Activated CD4-positive, alpha-beta T cell treated with anti-CD3 and anti-CD28 coated beads for 4 hours (primary cell): ENCODE results near the gene IREB2.
A peak's percentile ranks its signal among the peaks of the same experiment; 100 is the strongest.
"Not testable (repeated sequence)": the region's sequence is repeated elsewhere in the genome, so short reads cannot be mapped to it uniquely, and the experiment has no call there.

Experiments
- DNase-seq, 2 donors: peaks; one replicate each; pipeline ENCODE4 v3.0.0-alpha.2; 2020

The IREB2 gene

GRCh38 chr15:78492872-78493271 is 54.9 kb downstream of the IREB2 start:
- DNase-seq, result no peak

GRCh38 chr15:78501857-78502256 is 63.8 kb downstream of the IREB2 start:
- DNase-seq, result no peak

DNA sequence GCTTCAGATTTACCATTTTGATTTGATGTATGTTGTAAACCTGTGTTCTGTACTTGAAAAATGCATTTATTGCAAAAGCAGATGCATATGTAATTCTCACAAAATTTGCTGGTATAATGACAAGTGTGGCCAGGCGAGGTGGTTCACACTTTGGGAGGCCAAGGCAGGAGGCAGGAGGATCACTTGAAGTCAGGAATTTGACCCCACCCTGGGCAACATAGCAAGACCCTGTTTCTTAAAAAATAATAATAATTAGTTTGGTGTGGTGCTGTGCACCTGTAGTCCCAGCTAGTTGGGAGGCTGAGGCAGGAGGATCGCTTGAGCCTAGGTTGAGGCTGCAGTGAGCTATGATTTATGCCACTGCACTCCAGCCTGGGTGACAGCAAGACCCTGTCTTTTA is 64.6 kb downstream of the IREB2 start:
- no peak for DNase-seq

- DNase-seq, result peak; percentile 62 to 72
Measured at GRCh38 chr15:78506971-78507830, 69.2 kb downstream of the IREB2 start, which contains the start of gene HYKK. Gene HYKK, plus strand, starts transcription at chr15:78507577. Its CDS starts 5,512 bp downstream, at chr15:78513089.

GRCh38 chr15:78507831-78508160 is 69.8 kb downstream of the IREB2 start:
- peak in 1 of 2 donors; percentile 5 for DNase-seq

- DNase-seq, result no peak
Measured at GRCh38 chr15:78508272-78508671, 70.3 kb downstream of the IREB2 start.

GRCh38 chr15:78509726-78510312 is 71.8 kb downstream of the IREB2 start:
- DNase-seq, result no peak

GRCh38 chr15:78520035-78520434 is 82.0 kb downstream of the IREB2 start:
- DNase-seq, result not testable (repeated sequence)

GRCh38 chr15:78524230-78524629 is 86.2 kb downstream of the IREB2 start:
- no peak for DNase-seq

DNA sequence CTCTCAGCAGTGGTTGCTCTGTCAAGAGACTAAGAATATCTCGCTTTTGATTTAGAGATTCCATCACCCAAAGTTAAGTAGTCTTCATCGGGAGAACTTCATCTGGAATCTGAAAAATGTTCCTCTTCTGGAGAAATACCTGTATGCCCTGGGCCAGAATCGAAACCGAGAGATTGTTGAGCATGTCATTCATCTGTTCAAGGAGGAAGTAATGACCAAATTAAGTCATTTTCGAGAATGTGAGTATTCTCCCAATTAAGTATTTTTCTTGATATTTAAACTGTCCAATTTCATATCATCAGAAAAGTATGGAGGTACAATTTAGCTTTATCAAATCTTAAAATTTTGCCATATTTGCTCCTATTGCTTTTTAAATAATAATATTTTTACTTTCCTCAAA is 89.3 kb downstream of the IREB2 start:
- no peak for DNase-seq

DNA sequence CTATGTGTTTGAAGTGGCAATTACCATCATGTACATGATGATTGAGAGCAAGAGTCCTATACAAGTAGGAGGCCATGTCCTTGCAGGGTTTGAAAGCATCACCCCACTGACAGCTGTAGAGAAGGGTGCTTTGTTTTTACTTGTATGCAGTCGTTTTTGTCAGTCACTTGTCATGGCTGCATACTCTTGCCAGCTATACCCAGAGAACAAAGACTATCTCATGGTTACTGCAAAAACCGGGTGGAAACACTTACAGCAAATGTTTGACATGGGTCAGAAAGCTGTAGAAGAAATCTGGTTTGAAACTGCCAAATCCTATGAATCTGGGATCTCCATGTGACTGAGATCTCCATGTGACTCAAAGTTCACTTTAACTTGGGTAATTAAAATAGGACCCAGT is 95.3 kb downstream of the IREB2 start:
- no peak for DNase-seq

DNA sequence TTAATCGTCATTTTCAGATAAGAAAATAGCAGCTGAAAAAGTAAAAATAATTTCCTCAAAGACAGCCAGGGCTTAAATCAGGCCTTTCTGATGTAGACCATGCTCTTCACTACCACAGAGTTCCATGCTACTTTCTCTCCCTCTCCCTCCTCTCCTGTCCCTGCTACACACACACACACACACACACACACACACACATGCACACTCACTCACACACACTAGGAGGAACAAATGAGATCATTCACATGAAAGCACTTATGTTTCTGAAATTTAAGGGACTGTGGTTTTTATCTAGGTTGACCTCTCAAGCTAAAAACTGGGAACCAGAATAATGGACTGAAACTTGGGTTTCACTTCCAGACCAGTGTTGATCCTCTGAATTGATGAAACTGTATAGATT is 98.1 kb downstream of the IREB2 start:
- DNase-seq, result no peak

GRCh38 chr15:78537266-78537905 is 99.4 kb downstream of the IREB2 start:
- DNase-seq, result no peak

DNA sequence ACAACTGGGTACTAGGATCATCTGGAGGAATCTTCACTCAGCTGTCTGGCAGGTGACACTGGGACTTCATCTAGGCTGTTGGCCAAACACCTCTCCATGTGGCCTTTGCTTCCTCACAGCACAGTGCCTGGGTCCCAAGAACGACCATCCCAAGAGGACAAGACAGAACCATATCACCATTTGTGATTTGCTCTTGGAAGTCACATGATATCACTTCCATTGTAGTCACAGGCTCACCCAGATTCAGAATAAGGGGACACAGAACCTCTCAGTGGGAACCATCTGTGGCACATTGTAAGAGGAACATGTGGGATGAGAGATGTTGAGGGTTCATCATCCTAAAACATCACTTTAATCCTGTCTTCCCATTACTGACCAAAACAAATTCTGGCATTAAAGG is 100.3 kb downstream of the IREB2 start:
- no peak for DNase-seq

- DNase-seq, result peak; percentile 4 to 5
Measured at GRCh38 chr15:78539464-78540140, 101.6 kb downstream of the IREB2 start.

GRCh38 chr15:78540141-78540870 is 102.3 kb downstream of the IREB2 start, which contains the start of gene PSMA4:
Gene PSMA4, plus strand, starts transcription at chr15:78540444. Its CDS starts 1,484 bp downstream, at chr15:78541928.
- DNase-seq, result peak; percentile 94 to 95

GRCh38 chr15:78540871-78541743 is 103.1 kb downstream of the IREB2 start:
- peak in 1 of 2 donors; percentile 2 for DNase-seq

GRCh38 chr15:78541744-78542034 is 103.7 kb downstream of the IREB2 start:
- DNase-seq, result no peak

GRCh38 chr15:78542647-78543046 is 104.6 kb downstream of the IREB2 start:
- no peak for DNase-seq

GRCh38 chr15:78550194-78550593 is 112.2 kb downstream of the IREB2 start:
- DNase-seq, result no peak

DNA sequence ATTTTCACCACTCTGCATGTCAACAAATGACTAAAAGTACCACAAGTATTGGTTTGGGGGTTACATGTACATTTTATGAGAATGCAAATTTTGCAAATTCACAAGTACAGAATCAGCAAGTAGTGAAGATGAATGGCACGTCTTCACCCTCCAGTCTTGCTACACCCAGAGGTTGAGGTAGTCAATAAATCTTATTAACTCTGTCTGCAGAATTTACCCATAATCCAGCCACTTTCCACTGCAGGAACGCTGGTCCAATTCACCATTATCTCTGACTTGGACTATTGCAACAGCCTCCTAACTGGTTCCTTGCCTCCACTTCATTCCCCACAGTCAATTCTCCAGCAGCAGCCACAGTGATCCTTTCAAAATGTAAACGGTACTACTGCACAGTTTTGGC is 112.8 kb downstream of the IREB2 start:
- DNase-seq, result no peak
